22Rv1 (cell line): ENCODE results near the gene MAN1C1.

Experiments
- ZFX ChIP-seq: fragments of 450-650 bp; IDR thresholded peaks from 2 replicates; pipeline ENCODE4 v1.6.1; 2017; ENCODE audit warnings: antibody characterized with exemption, borderline replicate concordance
- TF ChIP-seq, protein P1 (sequence below): fragments of 450-650 bp; IDR thresholded peaks from 2 replicates; pipeline ENCODE4 v1.5.1; 2017; ENCODE audit warnings: mild to moderate bottlenecking

DNA sequence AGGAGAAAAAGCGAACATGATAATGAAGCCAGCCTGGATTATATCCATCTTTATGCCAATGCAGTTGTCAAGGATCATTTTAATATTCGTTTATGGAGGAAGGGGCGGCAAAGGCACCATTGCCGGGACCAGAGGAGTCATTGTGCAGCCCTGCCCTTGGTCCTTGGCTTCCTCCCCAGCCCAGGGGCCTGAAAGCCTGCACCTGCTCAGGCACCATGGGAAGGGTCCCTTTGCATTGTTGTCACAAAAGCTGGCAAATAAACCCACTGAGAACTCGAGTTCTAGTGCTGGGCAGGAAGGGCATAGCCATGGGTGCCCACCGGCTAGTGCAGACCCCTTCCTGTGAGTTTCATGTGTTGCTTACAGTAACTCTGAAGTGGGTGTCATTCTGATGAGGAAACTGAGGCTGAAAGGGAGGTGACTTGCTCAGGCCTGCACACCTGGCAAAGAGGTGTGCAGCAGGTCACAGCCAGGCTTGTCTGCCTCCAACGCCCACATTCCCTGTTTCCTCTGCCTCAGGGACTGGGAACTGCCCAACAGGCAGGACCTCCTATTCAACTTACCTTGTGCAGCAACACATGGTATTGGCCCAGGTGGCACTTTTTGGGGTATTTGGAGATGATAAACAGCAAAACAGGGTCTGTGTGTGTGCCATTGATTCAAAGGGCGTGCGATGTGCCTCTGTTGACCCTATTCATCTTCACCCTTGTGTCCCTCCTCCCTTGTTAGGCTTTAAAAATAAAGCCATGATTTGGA is 84.6 kb downstream of the MAN1C1 start:
- TF ChIP-seq, protein P1, sequence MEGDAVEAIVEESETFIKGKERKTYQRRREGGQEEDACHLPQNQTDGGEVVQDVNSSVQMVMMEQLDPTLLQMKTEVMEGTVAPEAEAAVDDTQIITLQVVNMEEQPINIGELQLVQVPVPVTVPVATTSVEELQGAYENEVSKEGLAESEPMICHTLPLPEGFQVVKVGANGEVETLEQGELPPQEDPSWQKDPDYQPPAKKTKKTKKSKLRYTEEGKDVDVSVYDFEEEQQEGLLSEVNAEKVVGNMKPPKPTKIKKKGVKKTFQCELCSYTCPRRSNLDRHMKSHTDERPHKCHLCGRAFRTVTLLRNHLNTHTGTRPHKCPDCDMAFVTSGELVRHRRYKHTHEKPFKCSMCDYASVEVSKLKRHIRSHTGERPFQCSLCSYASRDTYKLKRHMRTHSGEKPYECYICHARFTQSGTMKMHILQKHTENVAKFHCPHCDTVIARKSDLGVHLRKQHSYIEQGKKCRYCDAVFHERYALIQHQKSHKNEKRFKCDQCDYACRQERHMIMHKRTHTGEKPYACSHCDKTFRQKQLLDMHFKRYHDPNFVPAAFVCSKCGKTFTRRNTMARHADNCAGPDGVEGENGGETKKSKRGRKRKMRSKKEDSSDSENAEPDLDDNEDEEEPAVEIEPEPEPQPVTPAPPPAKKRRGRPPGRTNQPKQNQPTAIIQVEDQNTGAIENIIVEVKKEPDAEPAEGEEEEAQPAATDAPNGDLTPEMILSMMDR, result no peak
- TF ChIP-seq ZFX, result no peak
